ENCODE data around the gene FOLR2.

FOLR2 gene

GRCh38 chr11:72220696-72221363, 4.2 kb downstream of the FOLR2 start:
- TF ChIP-seq CTCF (IDR thresholded peaks at IDR 0.05; ENCODE audit: insufficient read depth, low read length, missing control alignments), result no peak
- ChIA-PET CTCF (interaction anchor here (1.2 to 2.8 kb wide), 4 partner anchors 10 to 211 kb away, joined by 3 to 15 read pairs (median 14); no protein-coding TSS in a partner anchor), POLR2A (no interaction called here)
- H3K4me3 ChIP-seq (ENCODE audit: low read depth, low read length), result no peak overlapping the region
- DNase-seq (ENCODE audit: low read depth, low spot score), result no peak

GRCh38 chr11:72221386-72222075, 4.9 kb downstream of the FOLR2 start:
- TF ChIP-seq CTCF (IDR thresholded peaks at IDR 0.05; ENCODE audit: insufficient read depth, low read length, missing control alignments), result no peak
- no peak overlapping the region for H3K4me3 ChIP-seq (ENCODE audit: low read depth, low read length)
- ChIA-PET POLR2A (no interaction called here), CTCF (interaction anchor here (0.9 to 5.2 kb wide), 8 partner anchors 11 to 210 kb away, joined by 3 to 24 read pairs (median 14); no protein-coding TSS in a partner anchor)
- no peak for DNase-seq (ENCODE audit: low read depth, low spot score)

- TF ChIP-seq CTCF (IDR thresholded peaks at IDR 0.05; ENCODE audit: insufficient read depth, low read length, missing control alignments), result no peak
- peak overlapping the region; percentile 91 for H3K4me3 ChIP-seq (ENCODE audit: low read depth, low read length)
- ChIA-PET POLR2A (interaction anchor here (1.2 kb wide), 1 partner anchor 77 kb away, joined by 3 read pairs; no protein-coding TSS in a partner anchor), CTCF (interaction anchor here (0.6 to 8.0 kb wide), 19 partner anchors 8 to 217 kb away, joined by 3 to 76 read pairs (median 4); partner anchors contain the start of gene CLPB)
- DNase-seq (ENCODE audit: low read depth, low spot score), result no peak
Observed at GRCh38 chr11:72222106-72222891, 5.7 kb downstream of the FOLR2 start.

GRCh38 chr11:72222907-72223614, 6.5 kb downstream of the FOLR2 start:
- peak overlapping the region; percentile 91 for H3K4me3 ChIP-seq (ENCODE audit: low read depth, low read length)
- DNase-seq (ENCODE audit: low read depth, low spot score), result no peak
- ChIA-PET POLR2A (interaction anchor here (0.8 to 1.2 kb wide), 2 partner anchors 13 to 78 kb away, joined by 3 read pairs; no protein-coding TSS in a partner anchor), CTCF (interaction anchor here (0.6 to 8.0 kb wide), 22 partner anchors 9 to 218 kb away, joined by 3 to 76 read pairs (median 4); partner anchors contain the start of gene CLPB)
- peak; percentile 35 for TF ChIP-seq CTCF (IDR thresholded peaks at IDR 0.05; ENCODE audit: insufficient read depth, low read length, missing control alignments)

- DNase-seq (ENCODE audit: low read depth, low spot score), result no peak
- TF ChIP-seq CTCF (IDR thresholded peaks at IDR 0.05; ENCODE audit: insufficient read depth, low read length, missing control alignments), result no peak
- CTCF ChIA-PET, result interaction anchor here (0.9 to 8.0 kb wide), 17 partner anchors 10 to 219 kb away, joined by 3 to 76 read pairs (median 4); partner anchors contain the start of gene CLPB
- POLR2A ChIA-PET, result interaction anchor here (0.8 to 1.7 kb wide), 4 partner anchors 12 to 79 kb away, joined by 3 to 6 read pairs (median 4); no protein-coding TSS in a partner anchor
- peak overlapping the region; percentile 91 for H3K4me3 ChIP-seq (ENCODE audit: low read depth, low read length)
Observed at GRCh38 chr11:72223615-72224563, 7.3 kb downstream of the FOLR2 start.
